Right lobe of liver (tissue), 6 donors: ENCODE measurements around the gene PPP4C. TPM values are rescaled to one million over a fixed set of nuclear protein-coding genes. Genes with fewer than 3 reads are reported as not detected.

Experiments used
- ATAC-seq, 4 donors: fragments of 200-7000 bp; cut with Tn5 transposase; one replicate each; pipeline ENCODE4 v1.9.1; 2020; ENCODE audit warnings: mild to moderate bottlenecking in 4 of 4, moderate library complexity in 4 of 4
- DNase-seq, 3 donors: peaks; one replicate each; pipeline ENCODE4 v3.0.0-alpha.2; 2020
- H3K27ac ChIP-seq, 3 donors: fragments of 200-600 bp; one replicate each; pipeline ENCODE4 v1.8.0; 2022
- H3K27me3 ChIP-seq, 2 donors: fragments of 200-600 bp; one replicate each; pipeline ENCODE4 v1.8.0; 2022
- H3K36me3 ChIP-seq, 4 donors: fragments of 200-600 bp; sonication (generic) in 1 of 4; one replicate each; pipeline versions ENCODE4 v1.5.1 to v1.8.0; 2017 to 2022; ENCODE audit warnings: control low read depth in 1 of 4
- H3K4me1 ChIP-seq, 4 donors: fragments of 200-600 bp; sonication (generic) in 1 of 4; one replicate each; pipeline versions ENCODE4 v1.5.1 to v1.8.0; 2017 to 2022; ENCODE audit warnings: control low read depth in 1 of 4
- H3K4me3 ChIP-seq, 3 donors: fragments of 200-600 bp; one replicate each; pipeline ENCODE4 v1.8.0; 2022
- H3K9me3 ChIP-seq, 4 donors: fragments of 200-600 bp; sonication (generic) in 1 of 4; one replicate each; pipeline versions ENCODE4 v1.5.1 to v1.8.0; 2017 to 2022; ENCODE audit warnings: control low read depth in 1 of 4
- CTCF ChIP-seq, 4 donors: fragments of 200-600 bp in 3 of 4; fragments of 450-650 bp in 1 of 4; IDR thresholded peaks; one replicate each; pipeline versions ENCODE4 v1.5.1 to v1.8.0; 2016 to 2022; ENCODE audit warnings: antibody characterized with exemption in 4 of 4, mild to moderate bottlenecking in 2 of 4
- POLR2A ChIP-seq: fragments of 450-650 bp; IDR thresholded peaks from one replicate; pipeline ENCODE4 v1.6.1; 2017; ENCODE audit warnings: antibody characterized with exemption, mild to moderate bottlenecking
- WGBS: methylation state at CpG from one replicate; pipeline ENCODE4 v1.1.6; 2018; ENCODE audit warnings: low coverage, low lambda C conversion rate; ENCODE audit not compliant: insufficient coverage; ENCODE audit errors: missing lambda C conversion rate; 5-methylcytosine and 5-hydroxymethylcytosine counted together
- intact Hi-C, 2 donors: fragments of 100-400 bp; cut with DNase I; formaldehyde crosslinking; loops; one replicate each; pipeline versions ENCODE4 v1.11.2 to v1.14.1; 2022
- total RNA-seq, 6 experiments: library from RNA; depleted of rRNA in 2 of 6; stranded (reverse); fragments of >200 nt in 2 of 6; fragmentation: NEBNext Ultra II Directional in 3 of 6; extraction: Animal tissue kit (Norgen Biotek cat#: 25700) in 3 of 6; gene quantifications; one replicate each; pipeline versions ENCODE4 v1.1.0 to v1.2.4, GENCODE V29; 2016 to 2023
- donor health status: DM: no; HTN: yes; CAD: no.
- donor health status: DM: no; HTN: no; CAD: no.
- donor health status: DM: no; HTN: no; CAD: no.
- donor health status: DM: no; HTN: yes; CAD: no.
- donor health status: DM: no; HTN: yes; CAD: no.

Gene PPP4C
- total RNA-seq, 6 experiments from 2014 or later = 43.1 to 59.7 (median 47.0) TPM

- no peak overlapping the region for H3K27ac ChIP-seq
- no peak overlapping the region for H3K4me3 ChIP-seq
- no peaks in the 10 kb centered on the region for H3K27me3 ChIP-seq
- no peaks in the 10 kb centered on the region for H3K9me3 ChIP-seq
- DNase-seq = no peak
- ATAC-seq = no peak
- no peak for TF ChIP-seq POLR2A
- no peak for TF ChIP-seq CTCF (IDR thresholded peaks at IDR 0.05)
- H3K4me1 ChIP-seq = peaks cover 0 to 9% (median 3%) of the 10 kb centered on the region in 4 donors
- H3K36me3 ChIP-seq = peaks cover 0 to 65% (median 20%) of the 10 kb centered on the region in 4 donors
- WGBS = 84% methylated on average over 14 of the region's 20 CpGs
- intact Hi-C loops = no loop called here
These were observed 6.8 kb downstream of the PPP4C start for GRCh38 chr16:30082545-30083090.

- ATAC-seq = peak in 1 of 4 donors; percentile 9
- no peak overlapping the region for H3K4me3 ChIP-seq
- peaks cover 0 to 8% (median 3%) of the 10 kb centered on the region in 4 donors for H3K4me1 ChIP-seq
- H3K27ac ChIP-seq = no peak overlapping the region
- no peaks in the 10 kb centered on the region for H3K9me3 ChIP-seq
- intact Hi-C loops = no loop called here
- DNase-seq = no peak
- 33% methylated on average over 1 of the region's 24 CpGs for WGBS
- no peaks in the 10 kb centered on the region for H3K27me3 ChIP-seq
- TF ChIP-seq CTCF (IDR thresholded peaks at IDR 0.05) = no peak
- no peak for TF ChIP-seq POLR2A
- H3K36me3 ChIP-seq = peaks cover 0 to 65% (median 16%) of the 10 kb centered on the region in 4 donors
These were observed 7.6 kb downstream of the PPP4C start for GRCh38 chr16:30083216-30084055.

- Histone ChIP-seq H3K27me3 (no peaks in the 10 kb centered on the region), H3K4me1 (peaks cover 0 to 8% (median 3%) of the 10 kb centered on the region in 4 donors), H3K27ac (no peak overlapping the region), H3K9me3 (no peaks in the 10 kb centered on the region), H3K4me3 (no peak overlapping the region), H3K36me3 (peaks cover 0 to 59% (median 12%) of the 10 kb centered on the region in 4 donors)
- intact Hi-C loops = no loop called here
- WGBS = 33% methylated on average over 3 of the region's 18 CpGs
- ATAC-seq (no peak), DNase-seq (no peak)
- TF ChIP-seq POLR2A (no peak), CTCF (IDR thresholded peaks at IDR 0.05) (no peak)
These were observed 8.5 kb downstream of the PPP4C start for GRCh38 chr16:30084096-30084815.

- intact Hi-C loops = no loop called here
- peaks cover 0 to 55% (median 10%) of the 10 kb centered on the region in 4 donors for H3K36me3 ChIP-seq
- ATAC-seq (no peak), DNase-seq (no peak)
- WGBS = 34% methylated on average over 5 of the region's 17 CpGs
- H3K27me3 ChIP-seq = no peaks in the 10 kb centered on the region
- H3K9me3 ChIP-seq = no peaks in the 10 kb centered on the region
- peaks cover 0 to 8% (median 3%) of the 10 kb centered on the region in 4 donors for H3K4me1 ChIP-seq
- TF ChIP-seq CTCF (IDR thresholded peaks at IDR 0.05) (no peak), POLR2A (no peak)
- no peak overlapping the region for H3K27ac ChIP-seq
- no peak overlapping the region for H3K4me3 ChIP-seq
These were observed 9.0 kb downstream of the PPP4C start for GRCh38 chr16:30084816-30085159.
